Right ventricle myocardium superior (tissue), 1 donor: ENCODE results near the gene YBEY. TPM values are rescaled to one million over a fixed set of nuclear protein-coding genes. Genes with fewer than 3 reads are reported as not detected.

Experiments
- ATAC-seq: fragments of 200-7000 bp; cut with Tn5 transposase; one replicate; pipeline ENCODE4 v1.9.1; 2020; ENCODE audit warnings: mild to moderate bottlenecking; ENCODE audit not compliant: poor library complexity
- DNase-seq: peaks from one replicate; pipeline ENCODE4 v3.0.0-alpha.2; 2020
- intact Hi-C: fragments of 100-400 bp; cut with DNase I; formaldehyde crosslinking; loops from one replicate; pipeline ENCODE4 v1.11.2; 2022
- total RNA-seq: library from RNA; stranded (reverse); fragmentation: NEBNext Ultra II Directional; extraction: Animal tissue kit (Norgen Biotek cat#: 25700); gene quantifications from one replicate; pipeline ENCODE4 v1.2.1, GENCODE V29; 2021
- donor health status: DM: no; HTN: yes; CAD: no; lungs with severe emphysema.

Gene YBEY
- total RNA-seq, 1 donor from 2014 or later, result 19.2 TPM

- ATAC-seq (no peak), DNase-seq (peak; percentile 46)
- intact Hi-C loops, result no loop called here
Observed at GRCh38 chr21:46322351-46323226, 36.4 kb downstream of the YBEY start.

- intact Hi-C loops, result no loop called here
- DNase-seq, result no peak
- no peak for ATAC-seq
Observed at GRCh38 chr21:46323227-46323709, 37.1 kb downstream of the YBEY start.

DNA sequence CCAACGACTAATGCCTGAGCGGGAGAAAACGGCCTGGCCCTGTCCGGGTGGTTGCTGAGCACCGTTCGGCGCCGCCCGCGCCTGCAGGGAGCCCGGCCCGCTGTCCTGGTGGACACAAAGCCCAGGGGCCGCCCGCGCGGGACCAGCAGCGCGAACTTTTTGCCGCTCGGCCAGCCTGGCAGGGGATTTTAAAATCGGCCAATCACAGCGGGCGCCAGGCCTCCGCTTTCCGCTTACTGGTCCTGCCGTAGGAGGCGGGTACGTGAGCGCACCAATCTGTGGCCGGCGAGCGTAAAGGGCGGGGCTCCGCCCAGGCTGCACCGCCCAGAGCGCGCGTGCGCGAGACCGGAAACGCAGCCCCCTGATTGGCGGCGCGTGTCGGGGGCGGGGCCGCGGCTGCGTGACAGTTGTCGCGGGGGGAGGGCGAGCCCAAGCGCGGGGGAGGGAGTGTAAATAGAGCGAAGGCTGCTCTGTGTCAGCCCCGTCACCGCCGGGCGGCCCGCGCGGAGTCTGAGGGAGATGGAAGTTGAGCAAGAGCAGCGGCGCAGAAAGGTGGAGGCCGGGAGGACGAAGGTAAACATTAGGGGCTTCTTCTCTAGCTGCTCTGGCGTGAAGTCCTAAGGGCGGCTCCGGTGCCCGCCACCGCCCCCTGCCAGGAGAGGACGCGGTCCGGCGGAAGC, 37.7 kb downstream of the YBEY start, which contains the start of the genes C21orf58 and PCNT:
C21orf58 (minus strand) TSS at position 161 of the 680 bp plus-strand sequence. CDS start 1,132 bp downstream, outside the sequence.
PCNT (plus strand) TSS at position 447 of the 680 bp plus-strand sequence; CDS start at position 520, 73 bp downstream.
- intact Hi-C loops, result loop anchor here (2.0 kb wide), 1 partner anchor 39 kb away; the partner anchor contains the start of gene MCM3AP
- DNase-seq (peak; percentile 99), ATAC-seq (peak; percentile 94)

DNA sequence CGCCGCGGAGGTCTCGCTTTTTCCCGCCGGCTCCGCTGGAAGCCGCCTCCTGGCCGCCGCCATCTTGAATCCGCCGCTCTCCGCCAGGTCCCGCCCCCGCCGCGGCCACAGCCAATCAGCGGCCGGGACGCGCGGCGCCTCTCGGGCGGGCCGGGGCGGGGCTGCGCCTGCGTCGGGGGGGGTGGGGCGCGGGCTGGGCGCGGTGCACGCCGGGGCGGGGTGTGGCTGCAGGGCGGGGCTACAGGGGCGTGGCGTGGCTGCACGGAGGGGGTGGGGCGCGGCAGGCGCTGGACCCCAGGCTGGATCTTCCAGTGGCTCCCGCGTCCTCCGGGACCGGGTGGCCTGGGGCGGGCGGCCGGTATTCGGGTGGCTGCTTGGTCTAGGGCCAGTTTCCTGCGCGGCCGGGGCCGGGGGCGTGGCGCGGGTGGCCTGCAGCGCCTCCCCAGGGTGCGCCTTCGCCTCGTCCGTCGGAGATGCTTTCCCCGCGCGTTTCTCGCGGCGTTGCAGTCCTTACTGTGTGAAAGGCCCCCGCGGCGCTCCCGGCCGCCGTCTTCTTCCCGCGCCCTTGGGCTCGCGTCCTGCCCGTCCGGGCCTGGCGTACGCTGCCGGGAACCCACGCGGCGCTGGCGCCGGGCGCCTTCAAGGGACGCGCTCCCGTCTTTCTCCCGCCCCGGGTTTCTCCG, 38.4 kb downstream of the YBEY start:
- ATAC-seq (peak; percentile 93), DNase-seq (peak; percentile 90)
- intact Hi-C loops, result loop anchor here (2.0 kb wide), 1 partner anchor 40 kb away; the partner anchor contains the start of gene MCM3AP

DNA sequence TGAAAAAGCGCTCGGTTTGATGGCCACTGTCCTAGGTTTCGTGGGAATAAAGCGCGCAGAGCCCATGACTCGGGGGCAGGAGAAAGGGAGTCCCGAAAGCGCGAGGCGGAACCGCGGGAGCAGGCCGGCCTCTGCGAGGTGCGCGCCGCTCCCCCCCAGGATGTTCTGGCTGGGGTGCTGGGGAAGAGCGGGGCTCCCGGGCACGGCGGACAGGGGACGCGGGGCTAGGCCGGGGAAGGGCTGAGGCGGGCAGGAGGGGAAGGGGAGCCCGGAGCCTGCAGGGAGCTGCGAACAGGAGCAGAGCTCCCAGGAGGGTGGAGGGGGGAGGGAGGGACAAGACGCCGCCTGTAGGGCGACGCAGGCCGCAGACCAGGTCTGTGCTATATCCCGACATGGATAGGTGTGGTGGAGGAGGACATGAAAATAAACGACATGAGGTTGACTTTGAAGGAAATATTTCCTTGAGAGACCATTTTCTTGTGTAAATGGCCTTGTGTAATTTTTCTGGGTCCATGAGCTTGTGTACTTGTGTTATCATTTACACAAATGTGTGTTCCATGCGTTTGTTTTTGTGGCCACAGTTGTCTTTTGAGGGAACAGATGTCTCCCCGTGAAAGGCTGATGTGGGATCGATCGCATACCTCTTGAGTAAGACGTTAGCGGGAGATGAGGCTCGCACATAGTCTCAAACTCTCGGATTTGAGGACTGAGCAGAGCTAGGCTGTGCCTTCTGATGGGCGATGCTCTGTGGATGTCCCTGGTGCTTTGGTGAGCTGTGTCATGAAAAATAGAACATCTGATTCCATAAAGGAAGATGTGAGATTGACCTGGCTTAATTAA, 39.2 kb downstream of the YBEY start:
- peak; percentile 60 for DNase-seq
- intact Hi-C loops, result loop anchor here (2.0 kb wide), 1 partner anchor 40 kb away; the partner anchor contains the start of gene MCM3AP
- peak; percentile 45 for ATAC-seq

GRCh38 chr21:46326110-46326703, 40.1 kb downstream of the YBEY start:
- intact Hi-C loops, result no loop called here
- DNase-seq (no peak), ATAC-seq (no peak)

DNA sequence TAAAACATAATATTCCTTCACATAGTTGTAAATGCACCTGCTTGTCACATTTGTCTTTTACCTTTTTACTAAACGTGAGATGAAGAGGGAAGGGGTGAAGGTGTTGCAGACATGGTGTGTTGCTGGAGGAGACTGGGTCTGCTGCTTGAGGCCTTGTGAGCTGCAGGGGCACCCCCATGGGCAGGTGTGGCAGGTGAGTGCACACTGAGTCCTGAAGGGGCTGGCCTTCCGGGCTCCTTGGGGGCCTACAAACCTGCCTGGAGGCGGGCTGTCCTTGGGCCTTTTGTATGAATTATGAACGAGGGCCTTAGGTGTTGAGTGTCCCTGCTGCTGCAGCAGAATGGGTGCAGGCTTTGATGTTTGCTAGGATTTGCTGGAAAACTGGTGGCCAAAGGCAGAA, 41.6 kb downstream of the YBEY start:
- intact Hi-C loops, result no loop called here
- ATAC-seq, result no peak
- DNase-seq, result no peak

- DNase-seq (no peak), ATAC-seq (no peak)
- intact Hi-C loops, result no loop called here
Observed at GRCh38 chr21:46328151-46328550, 42.0 kb downstream of the YBEY start.

DNA sequence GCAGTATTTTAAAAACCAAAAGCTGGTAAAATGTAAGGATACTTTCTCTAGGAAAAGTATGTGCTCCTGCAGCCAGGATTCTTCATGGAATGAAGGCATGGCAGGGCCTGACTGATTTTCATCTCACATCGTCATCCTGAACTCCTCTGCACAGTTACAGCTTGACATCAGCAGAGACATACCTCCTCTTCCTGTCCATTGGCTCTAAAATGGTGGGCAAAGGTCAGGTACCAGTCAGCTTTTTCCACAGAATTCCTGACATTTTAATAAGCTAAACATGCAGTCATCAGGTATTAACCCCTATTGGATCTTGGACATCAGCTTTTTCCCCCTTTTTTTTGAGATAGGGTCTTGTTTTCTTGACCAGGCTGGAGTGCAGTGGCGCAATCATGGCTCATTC, 43.7 kb downstream of the YBEY start:
- ATAC-seq (no peak), DNase-seq (no peak)
- intact Hi-C loops, result no loop called here

- intact Hi-C loops, result no loop called here
- no peak for ATAC-seq
- DNase-seq, result no peak
Observed at GRCh38 chr21:46334351-46335140, 48.4 kb downstream of the YBEY start.

DNA sequence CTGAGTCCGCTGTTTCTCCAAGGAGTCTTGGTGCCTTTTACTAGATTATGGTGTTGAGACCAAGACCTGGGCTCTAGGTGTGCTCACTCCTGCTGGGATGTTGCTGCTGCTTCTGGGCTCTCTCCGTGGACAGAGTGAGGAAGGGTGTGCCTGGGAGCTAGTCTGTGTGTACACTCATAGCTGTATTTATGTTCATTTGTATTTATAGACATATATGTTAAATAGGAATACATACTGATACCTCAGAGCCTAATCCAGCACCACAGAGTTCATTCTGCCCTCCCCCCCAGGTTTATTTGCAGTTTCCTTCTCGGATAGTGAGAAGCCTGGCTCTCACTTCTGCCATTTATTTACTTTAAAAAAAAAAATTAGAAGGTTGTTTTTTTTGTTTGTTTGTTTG, 50.5 kb downstream of the YBEY start:
- intact Hi-C loops, result no loop called here
- no peak for DNase-seq

DNA sequence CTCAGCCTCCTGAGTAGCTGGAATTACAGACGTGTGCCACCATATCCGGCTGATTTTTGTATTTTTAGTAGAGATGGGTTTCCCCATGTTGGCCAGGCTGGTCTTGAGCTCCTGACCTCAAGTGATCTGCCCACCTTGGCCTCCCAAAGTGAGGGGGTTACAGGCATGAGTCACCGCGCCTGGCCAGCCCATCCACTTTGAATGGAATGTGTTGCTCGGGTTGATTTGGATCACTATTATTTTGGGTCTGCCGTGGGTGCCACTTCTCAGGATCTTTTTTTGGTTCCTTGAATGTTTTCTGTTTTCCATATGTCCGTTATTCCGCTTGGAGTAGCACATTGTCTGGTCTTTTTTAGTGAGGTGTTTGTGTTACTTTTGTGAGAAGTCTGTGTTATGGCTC, 54.9 kb downstream of the YBEY start:
- no peak for ATAC-seq
- DNase-seq, result no peak
- intact Hi-C loops, result no loop called here

More for the DNA sequence above, 50.5 kb downstream of the YBEY start:
- no peak for ATAC-seq

GRCh38 chr21:46344219-46344915, 58.2 kb downstream of the YBEY start:
- no peak for ATAC-seq
- intact Hi-C loops, result no loop called here
- DNase-seq, result no peak

DNA sequence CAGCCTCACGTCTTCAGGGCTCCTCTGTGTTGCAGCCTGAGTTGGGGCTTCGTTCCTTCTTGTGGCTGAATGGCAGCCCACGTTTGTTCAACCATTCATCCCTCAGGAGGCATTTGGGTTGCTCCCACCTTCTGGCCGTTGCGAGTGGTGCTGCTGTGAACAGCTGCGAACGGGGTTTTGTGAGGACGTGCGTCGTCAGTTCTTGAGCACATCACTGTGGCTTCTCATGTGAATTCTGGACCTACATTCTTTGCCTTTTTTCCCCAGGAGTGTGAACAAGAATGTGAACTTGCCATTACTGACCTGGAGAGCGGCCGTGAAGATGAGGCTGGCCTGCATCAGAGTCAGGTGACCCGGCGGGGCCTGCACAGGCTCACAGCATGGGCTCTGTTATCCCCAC, 59.7 kb downstream of the YBEY start:
- no peak for ATAC-seq
- no peak for DNase-seq
- intact Hi-C loops, result no loop called here

DNA sequence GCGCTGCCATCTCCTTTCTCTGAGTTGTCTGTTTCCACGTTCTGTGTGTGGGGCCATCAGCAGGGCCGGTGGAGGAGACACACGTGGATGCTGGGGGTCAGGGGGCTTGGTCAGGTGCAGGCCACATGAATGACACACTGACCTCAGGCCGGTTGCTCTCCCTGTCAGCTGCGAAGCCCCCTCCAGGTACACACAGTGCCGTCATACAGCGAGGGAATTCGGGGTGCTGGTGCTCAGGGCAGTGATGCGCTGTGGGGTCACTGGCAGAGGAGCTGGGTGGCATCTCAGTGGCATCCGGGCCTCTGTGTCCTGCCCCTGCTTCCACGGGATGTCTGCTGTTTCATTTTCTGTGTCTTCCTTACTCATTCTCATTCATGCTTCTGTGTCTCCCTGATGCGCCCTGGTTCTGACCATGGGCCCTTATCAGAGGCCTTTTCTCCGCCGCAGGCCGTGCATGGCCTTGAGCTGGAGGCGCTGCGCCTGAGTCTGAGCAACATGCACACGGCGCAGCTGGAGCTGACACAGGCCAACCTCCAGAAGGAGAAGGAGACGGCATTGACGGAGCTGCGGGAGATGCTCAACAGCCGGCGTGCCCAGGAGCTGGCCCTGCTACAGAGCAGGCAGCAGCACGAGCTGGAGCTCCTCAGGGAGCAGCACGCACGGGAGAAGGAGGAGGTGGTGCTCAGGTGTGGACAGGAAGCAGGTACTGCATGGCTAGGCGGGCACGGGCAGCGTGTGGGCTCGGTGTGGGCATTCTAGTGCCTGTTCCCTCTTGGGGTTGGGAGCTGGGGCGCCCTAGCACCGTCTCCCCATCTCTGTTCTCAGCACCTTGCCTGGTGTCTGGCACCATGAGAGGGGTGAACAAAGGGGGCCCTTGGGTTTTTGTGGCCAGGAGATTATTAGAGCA, 60.4 kb downstream of the YBEY start:
- ATAC-seq (no peak), DNase-seq (no peak)
- intact Hi-C loops, result no loop called here

DNA sequence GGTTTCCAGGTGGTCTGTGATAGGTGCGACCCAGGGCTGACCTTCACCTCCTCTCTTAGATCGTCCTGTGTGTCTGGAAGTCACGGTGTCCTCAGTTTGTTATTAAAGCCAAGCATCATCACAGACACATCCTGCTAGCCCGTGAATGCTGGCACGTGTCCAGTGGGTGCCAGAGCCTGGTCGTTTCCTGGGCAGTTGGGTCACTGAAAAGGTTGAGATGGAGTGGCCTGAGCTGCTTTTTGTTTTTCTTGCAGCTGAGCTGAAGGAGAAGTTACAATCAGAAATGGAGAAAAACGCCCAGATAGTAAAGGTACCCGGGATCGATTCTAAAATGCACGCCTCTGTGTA, 61.0 kb downstream of the YBEY start:
- ATAC-seq (no peak), DNase-seq (no peak)
- intact Hi-C loops, result no loop called here
